Fibroblast of the aortic adventitia (primary cell): ENCODE data around the gene RNF43. TPM values are rescaled to one million over a fixed set of nuclear protein-coding genes. Genes with fewer than 3 reads are reported as not detected.

Experiments
- DNase-seq: peaks from one replicate; pipeline ENCODE4 v3.0.0-alpha.2; 2010; ENCODE audit warnings: low read depth
- H3K4me3 ChIP-seq: 2 replicates; pipeline ENCODE4 v1.5.1; 2011; ENCODE audit warnings: low read depth, mild to moderate bottlenecking, control low read depth, low read length, moderate library complexity
- CTCF ChIP-seq: IDR thresholded peaks from 2 replicates; pipeline ENCODE4 v1.5.1; 2011; ENCODE audit warnings: mild to moderate bottlenecking, low read length, control low read depth, inconsistent platforms; ENCODE audit not compliant: insufficient read depth
- total RNA-seq: library from RNA; depleted of rRNA; stranded (reverse); fragments of >200 nt; gene quantifications from 2 replicates; pipeline ENCODE4 v1.2.3, GENCODE V29; 2012; ENCODE audit warnings: low replicate concordance

Gene RNF43
- total RNA-seq, 1 donor = under 0.01 TPM

GRCh38 chr17:58377661-58378060 lies 39.7 kb downstream of the RNF43 start:
- no peak for TF ChIP-seq CTCF
- no peak overlapping the region for H3K4me3 ChIP-seq
- no peak for DNase-seq

- H3K4me3 ChIP-seq = no peak overlapping the region
- DNase-seq = no peak
- no peak for TF ChIP-seq CTCF
Measured at GRCh38 chr17:58377093-58377601, 40.2 kb downstream of the RNF43 start.

- TF ChIP-seq CTCF = no peak
- no peak for DNase-seq
- H3K4me3 ChIP-seq = no peak overlapping the region
Measured at GRCh38 chr17:58376472-58377000, 40.8 kb downstream of the RNF43 start.

- no peak overlapping the region for H3K4me3 ChIP-seq
- no peak for TF ChIP-seq CTCF
- DNase-seq = no peak
Measured at GRCh38 chr17:58375811-58376210, 41.5 kb downstream of the RNF43 start.

GRCh38 chr17:58375256-58375655 lies 42.1 kb downstream of the RNF43 start:
- no peak overlapping the region for H3K4me3 ChIP-seq
- no peak for TF ChIP-seq CTCF
- no peak for DNase-seq

- TF ChIP-seq CTCF = no peak
- no peak for DNase-seq
- no peak overlapping the region for H3K4me3 ChIP-seq
Measured at GRCh38 chr17:58373923-58374322, 43.4 kb downstream of the RNF43 start.

GRCh38 chr17:58373003-58373402 lies 44.3 kb downstream of the RNF43 start:
- no peak overlapping the region for H3K4me3 ChIP-seq
- DNase-seq = no peak
- TF ChIP-seq CTCF = no peak
